HL-60 (cell line): ENCODE data around the gene GANC.

ENCODE experiments used
- CTCF ChIP-seq: IDR thresholded peaks from one replicate; pipeline ENCODE4 v1.5.1; 2011; ENCODE audit warnings: low read length, control low read depth, inconsistent platforms; ENCODE audit not compliant: insufficient read depth
- POLR2AphosphoS5 ChIP-seq: IDR thresholded peaks from 2 replicates; pipeline ENCODE4 v1.6.1; 2012; ENCODE audit warnings: low read depth
- REST ChIP-seq: IDR thresholded peaks from 2 replicates; pipeline ENCODE4 v1.6.1; 2012; ENCODE audit warnings: low read depth; ENCODE audit not compliant: insufficient replicate concordance
- SPI1 ChIP-seq: IDR thresholded peaks from 2 replicates; pipeline ENCODE4 v1.6.1; 2012; ENCODE audit warnings: low read depth, mild to moderate bottlenecking, borderline replicate concordance

GRCh38 chr15:42264795-42265194, 8.2 kb upstream of the GANC start:
- no peak for TF ChIP-seq CTCF
- TF ChIP-seq REST, result no peak
- TF ChIP-seq POLR2AphosphoS5, result no peak
- no peak for TF ChIP-seq SPI1
